HEK293 (cell line): ENCODE results near the gene MATN4.

Experiments
- CTCF ChIA-PET: fragments of 350-600 bp; formaldehyde crosslinking; extraction: SDS; loops from one replicate; lab custom pipeline; 2021; ENCODE audit warnings: antibody characterized with exemption; lab: Yijun Ruan, JAX
- POLR2A ChIA-PET: fragments of 300-600 bp; formaldehyde crosslinking; extraction: SDS; loops from one replicate; lab custom pipeline; 2020; ENCODE audit warnings: antibody characterized with exemption, inconsistent platforms; lab: Yijun Ruan, JAX
- H3K27ac ChIP-seq: fragments of 200-500 bp; sonication (Bioruptor generic); 2 replicates; pipeline ENCODE4 v1.5.1; 2014; ENCODE audit warnings: low read depth, low read length, control low read depth, inconsistent platforms; ENCODE audit errors: extremely low read depth
- H3K36me3 ChIP-seq, 2 experiments: fragments of 200-500 bp in 1 of 2; sonication (Bioruptor generic) in 1 of 2; 1 replicate in 1 of 2; 2 replicates in 1 of 2; pipeline ENCODE4 v1.5.1; 2014 to 2017; ENCODE audit warnings: inconsistent platforms in 2 of 2, low read length in 2 of 2; ENCODE audit not compliant: control insufficient read depth in 2 of 2, insufficient read depth in 1 of 2
- H3K4me1 ChIP-seq: fragments of 200-500 bp; sonication (Bioruptor generic); 2 replicates; pipeline ENCODE4 v1.5.1; 2014; ENCODE audit warnings: mild to moderate bottlenecking, low read length, inconsistent platforms; ENCODE audit not compliant: control insufficient read depth, insufficient read depth
- H3K4me3 ChIP-seq: 2 replicates; pipeline ENCODE4 v1.5.1; 2011; ENCODE audit warnings: low read depth, mild to moderate bottlenecking, control low read depth, low read length, moderate library complexity
- H3K9me3 ChIP-seq: fragments of 200-500 bp; sonication (Bioruptor generic); 2 replicates; pipeline ENCODE4 v1.5.1; 2014; ENCODE audit warnings: low read depth, low read length, inconsistent platforms; ENCODE audit not compliant: control insufficient read depth, insufficient read depth
- INSM2 ChIP-seq: fragments of 450-650 bp; formaldehyde crosslinking; IDR thresholded peaks from 2 replicates; pipeline ENCODE4 v1.5.1; 2016; ENCODE audit warnings: missing biosample characterization, missing genetic modification characterization
- PATZ1 ChIP-seq: fragments of 450-650 bp; formaldehyde crosslinking; IDR thresholded peaks from 2 replicates; pipeline ENCODE4 v1.5.1; 2016; ENCODE audit warnings: missing biosample characterization, missing genetic modification characterization
- SP7 ChIP-seq: fragments of 450-650 bp; formaldehyde crosslinking; IDR thresholded peaks from 2 replicates; pipeline ENCODE4 v1.5.1; 2016; ENCODE audit warnings: missing biosample characterization, missing genetic modification characterization
- ZEB2 ChIP-seq: fragments of 450-650 bp; formaldehyde crosslinking; IDR thresholded peaks from 2 replicates; pipeline ENCODE4 v1.5.1; 2016; ENCODE audit warnings: missing biosample characterization, missing genetic modification characterization
- ZNF112 ChIP-seq: fragments of 450-650 bp; formaldehyde crosslinking; IDR thresholded peaks from 2 replicates; pipeline ENCODE4 v1.5.0; 2017; ENCODE audit warnings: missing biosample characterization, missing genetic modification characterization
- ZNF138 ChIP-seq: fragments of 450-650 bp; formaldehyde crosslinking; IDR thresholded peaks from 2 replicates; pipeline ENCODE4 v1.5.1; 2016; ENCODE audit warnings: missing biosample characterization, missing genetic modification characterization, borderline replicate concordance
- ZNF175 ChIP-seq: fragments of 450-650 bp; formaldehyde crosslinking; IDR thresholded peaks from 2 replicates; pipeline ENCODE4 v1.5.1; 2016; ENCODE audit warnings: missing biosample characterization, missing genetic modification characterization
- ZNF2 ChIP-seq: fragments of 450-650 bp; formaldehyde crosslinking; IDR thresholded peaks from 2 replicates; pipeline ENCODE4 v1.5.1; 2016; ENCODE audit warnings: missing biosample characterization, missing genetic modification characterization
- ZNF223 ChIP-seq: fragments of 450-650 bp; formaldehyde crosslinking; IDR thresholded peaks from 2 replicates; pipeline ENCODE4 v1.5.1; 2016; ENCODE audit warnings: missing biosample characterization, missing genetic modification characterization
- ZNF510 ChIP-seq: fragments of 450-650 bp; formaldehyde crosslinking; IDR thresholded peaks from 2 replicates; pipeline ENCODE4 v1.5.1; 2018; ENCODE audit warnings: mild to moderate bottlenecking, missing genetic modification characterization, missing biosample characterization; ENCODE audit not compliant: insufficient replicate concordance
- ZNF521 ChIP-seq: fragments of 450-650 bp; formaldehyde crosslinking; IDR thresholded peaks from 2 replicates; pipeline ENCODE4 v1.5.1; 2017; ENCODE audit warnings: missing biosample characterization, mild to moderate bottlenecking, missing genetic modification characterization
- ZNF544 ChIP-seq: fragments of 450-650 bp; formaldehyde crosslinking; IDR thresholded peaks from 2 replicates; pipeline ENCODE4 v1.5.0; 2017; ENCODE audit warnings: missing biosample characterization, missing genetic modification characterization
- ZNF571 ChIP-seq: fragments of 450-650 bp; formaldehyde crosslinking; IDR thresholded peaks from 2 replicates; pipeline ENCODE4 v1.5.0; 2017; ENCODE audit warnings: missing biosample characterization, missing genetic modification characterization
- ZNF785 ChIP-seq: fragments of 450-650 bp; formaldehyde crosslinking; IDR thresholded peaks from 2 replicates; pipeline ENCODE4 v1.5.1; 2016; ENCODE audit warnings: missing biosample characterization, missing genetic modification characterization
- TF ChIP-seq, protein P1 (sequence below): fragments of 450-650 bp; formaldehyde crosslinking; IDR thresholded peaks from 2 replicates; pipeline ENCODE4 v1.5.1; 2017; ENCODE audit warnings: missing biosample characterization, missing genetic modification characterization
- TF ChIP-seq, protein P2 (sequence below): fragments of 450-650 bp; formaldehyde crosslinking; IDR thresholded peaks from 2 replicates; pipeline ENCODE4 v1.5.1; 2016; ENCODE audit warnings: missing biosample characterization, missing genetic modification characterization, borderline replicate concordance

MATN4 gene

GRCh38 chr20:45345104-45345936 is 37.2 kb upstream of the MATN4 start (continued):
- 0 out of 2 replicates have a peak, but pooled peaks have one; percentile 26 for TF ChIP-seq PATZ1 (tag by site-specific recombination)
- no peak for TF ChIP-seq ZNF112

- POLR2A ChIA-PET, result interaction anchor here (0.8 to 2.1 kb wide), 4 partner anchors 9 to 63 kb away, joined by 3 to 11 read pairs (median 5); partner anchors contain the start of gene SYS1
- peaks cover 0 to 9% of the 10 kb centered on the region in 2 experiments; a peak in 1 of 3 replicates for H3K36me3 ChIP-seq
- peaks cover 38% of the 10 kb centered on the region for H3K4me1 ChIP-seq
- no peak overlapping the region for H3K4me3 ChIP-seq
- CTCF ChIA-PET, result interaction anchor here (0.6 to 2.3 kb wide), 6 partner anchors 14 to 611 kb away, joined by 3 to 11 read pairs (median 3); partner anchors contain the start of gene SYS1
- no peaks in the 10 kb centered on the region for H3K9me3 ChIP-seq
- H3K27ac ChIP-seq, result peak overlapping the region; percentile 44; the same call in 1 of the 2 replicates
- TF ChIP-seq, protein P1, sequence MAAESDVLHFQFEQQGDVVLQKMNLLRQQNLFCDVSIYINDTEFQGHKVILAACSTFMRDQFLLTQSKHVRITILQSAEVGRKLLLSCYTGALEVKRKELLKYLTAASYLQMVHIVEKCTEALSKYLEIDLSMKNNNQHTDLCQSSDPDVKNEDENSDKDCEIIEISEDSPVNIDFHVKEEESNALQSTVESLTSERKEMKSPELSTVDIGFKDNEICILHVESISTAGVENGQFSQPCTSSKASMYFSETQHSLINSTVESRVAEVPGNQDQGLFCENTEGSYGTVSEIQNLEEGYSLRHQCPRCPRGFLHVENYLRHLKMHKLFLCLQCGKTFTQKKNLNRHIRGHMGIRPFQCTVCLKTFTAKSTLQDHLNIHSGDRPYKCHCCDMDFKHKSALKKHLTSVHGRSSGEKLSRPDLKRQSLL, result no peak
- TF ChIP-seq ZNF2 (tag by site-specific recombination) (no peak), ZNF175 (tag by site-specific recombination) (no peak), INSM2 (tag by site-specific recombination) (no peak), SP7 (tag by site-specific recombination) (0 out of 2 replicates have a peak, but pooled peaks have one; percentile 54), ZNF571 (tag by site-specific recombination) (no peak), ZNF138 (tag by site-specific recombination) (no peak), ZNF223 (tag by site-specific recombination) (no peak), ZNF510 (tag by site-specific recombination) (no peak), ZNF521 (no peak), ZNF544 (tag by site-specific recombination) (no peak), ZNF785 (tag by site-specific recombination) (no peak), ZEB2 (tag by site-specific recombination) (peak; percentile 20; the same call in 1 of the 2 replicates), PATZ1 (tag by site-specific recombination) (peak; percentile 44; the same call in 1 of the 2 replicates)
- TF ChIP-seq, protein P2, sequence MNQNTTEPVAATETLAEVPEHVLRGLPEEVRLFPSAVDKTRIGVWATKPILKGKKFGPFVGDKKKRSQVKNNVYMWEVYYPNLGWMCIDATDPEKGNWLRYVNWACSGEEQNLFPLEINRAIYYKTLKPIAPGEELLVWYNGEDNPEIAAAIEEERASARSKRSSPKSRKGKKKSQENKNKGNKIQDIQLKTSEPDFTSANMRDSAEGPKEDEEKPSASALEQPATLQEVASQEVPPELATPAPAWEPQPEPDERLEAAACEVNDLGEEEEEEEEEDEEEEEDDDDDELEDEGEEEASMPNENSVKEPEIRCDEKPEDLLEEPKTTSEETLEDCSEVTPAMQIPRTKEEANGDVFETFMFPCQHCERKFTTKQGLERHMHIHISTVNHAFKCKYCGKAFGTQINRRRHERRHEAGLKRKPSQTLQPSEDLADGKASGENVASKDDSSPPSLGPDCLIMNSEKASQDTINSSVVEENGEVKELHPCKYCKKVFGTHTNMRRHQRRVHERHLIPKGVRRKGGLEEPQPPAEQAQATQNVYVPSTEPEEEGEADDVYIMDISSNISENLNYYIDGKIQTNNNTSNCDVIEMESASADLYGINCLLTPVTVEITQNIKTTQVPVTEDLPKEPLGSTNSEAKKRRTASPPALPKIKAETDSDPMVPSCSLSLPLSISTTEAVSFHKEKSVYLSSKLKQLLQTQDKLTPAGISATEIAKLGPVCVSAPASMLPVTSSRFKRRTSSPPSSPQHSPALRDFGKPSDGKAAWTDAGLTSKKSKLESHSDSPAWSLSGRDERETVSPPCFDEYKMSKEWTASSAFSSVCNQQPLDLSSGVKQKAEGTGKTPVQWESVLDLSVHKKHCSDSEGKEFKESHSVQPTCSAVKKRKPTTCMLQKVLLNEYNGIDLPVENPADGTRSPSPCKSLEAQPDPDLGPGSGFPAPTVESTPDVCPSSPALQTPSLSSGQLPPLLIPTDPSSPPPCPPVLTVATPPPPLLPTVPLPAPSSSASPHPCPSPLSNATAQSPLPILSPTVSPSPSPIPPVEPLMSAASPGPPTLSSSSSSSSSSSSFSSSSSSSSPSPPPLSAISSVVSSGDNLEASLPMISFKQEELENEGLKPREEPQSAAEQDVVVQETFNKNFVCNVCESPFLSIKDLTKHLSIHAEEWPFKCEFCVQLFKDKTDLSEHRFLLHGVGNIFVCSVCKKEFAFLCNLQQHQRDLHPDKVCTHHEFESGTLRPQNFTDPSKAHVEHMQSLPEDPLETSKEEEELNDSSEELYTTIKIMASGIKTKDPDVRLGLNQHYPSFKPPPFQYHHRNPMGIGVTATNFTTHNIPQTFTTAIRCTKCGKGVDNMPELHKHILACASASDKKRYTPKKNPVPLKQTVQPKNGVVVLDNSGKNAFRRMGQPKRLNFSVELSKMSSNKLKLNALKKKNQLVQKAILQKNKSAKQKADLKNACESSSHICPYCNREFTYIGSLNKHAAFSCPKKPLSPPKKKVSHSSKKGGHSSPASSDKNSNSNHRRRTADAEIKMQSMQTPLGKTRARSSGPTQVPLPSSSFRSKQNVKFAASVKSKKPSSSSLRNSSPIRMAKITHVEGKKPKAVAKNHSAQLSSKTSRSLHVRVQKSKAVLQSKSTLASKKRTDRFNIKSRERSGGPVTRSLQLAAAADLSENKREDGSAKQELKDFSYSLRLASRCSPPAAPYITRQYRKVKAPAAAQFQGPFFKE, result no peak
Observed at GRCh38 chr20:45344168-45344860, 36.2 kb upstream of the MATN4 start.
